Effector memory CD8-positive, alpha-beta T cell (primary cell): ENCODE results near the gene FGD4.
A peak's percentile ranks its signal among the peaks of the same experiment; 100 is the strongest.

Experiments
- ATAC-seq: fragments of 150-1000 bp; cut with Tn5 transposase; replicated peaks from 2 replicates; pipeline ENCODE4 v1.10.0; 2021; ENCODE audit warnings: mild to moderate bottlenecking, moderate library complexity
- DNase-seq, 3 experiments: peaks; one replicate each; pipeline ENCODE4 v3.0.0; 2021
- H3K27ac Mint-ChIP-seq, 2 donors: one replicate each; pipeline ENCODE4 v1.8.0; 2022; ENCODE audit warnings: mild to moderate bottlenecking in 2 of 2, mixed read lengths in 2 of 2, moderate library complexity in 2 of 2
- H3K27me3 Mint-ChIP-seq, 2 donors: one replicate each; pipeline ENCODE4 v1.8.0; 2022; ENCODE audit warnings: mixed read lengths in 2 of 2
- H3K36me3 Mint-ChIP-seq: one replicate; pipeline ENCODE4 v1.8.0; 2022; ENCODE audit warnings: mild to moderate bottlenecking, moderate library complexity, mixed read lengths; ENCODE audit not compliant: insufficient read depth
- H3K4me1 Mint-ChIP-seq, 2 donors: one replicate each; pipeline ENCODE4 v1.8.0; 2022; ENCODE audit warnings: low read depth in 2 of 2, mixed read lengths in 2 of 2
- H3K4me3 Mint-ChIP-seq, 2 donors: one replicate each; pipeline ENCODE4 v1.8.0; 2022; ENCODE audit warnings: mild to moderate bottlenecking in 2 of 2, mixed read lengths in 2 of 2, moderate library complexity in 2 of 2
- H3K9me3 Mint-ChIP-seq, 2 donors: one replicate each; pipeline ENCODE4 v1.8.0; 2022; ENCODE audit warnings: mixed read lengths in 2 of 2
- total RNA-seq, 9 experiments: gene quantifications; one replicate each; lab custom pipeline; 2026; lab: John Stamatoyannopoulos, UW

Gene FGD4
- 0 to 2.0 (median 0.26) reads per million in 9 experiments for total RNA-seq

GRCh38 chr12:32399370-32400113, at the start of gene FGD4:
Gene FGD4 (plus strand): TSS chr12:32399558.
- Mint-ChIP-seq H3K36me3 (no peaks in the 10 kb centered on the region), H3K27ac (no peak within 1 kb of the TSS), H3K4me3 (peak within 1 kb of the TSS; percentile 79 to 86), H3K9me3 (no peaks in the 10 kb centered on the region), H3K4me1 (peaks cover 0 to 7% of the 10 kb centered on the region in 2 donors), H3K27me3 (peaks cover 38 to 39% of the 10 kb centered on the region in 2 donors)
- ATAC-seq (peak; percentile 80), DNase-seq (peak; percentile 11 to 15 (median 13))

GRCh38 chr12:32353540-32353939, 45.8 kb upstream of the FGD4 start:
- no peaks in the 10 kb centered on the region for H3K27me3 Mint-ChIP-seq
- H3K36me3 Mint-ChIP-seq = no peaks in the 10 kb centered on the region
- H3K4me3 Mint-ChIP-seq = no peak overlapping the region

GRCh38 chr12:32357601-32358249, 41.6 kb upstream of the FGD4 start:
- no peaks in the 10 kb centered on the region for H3K4me1 Mint-ChIP-seq
- no peak for DNase-seq
- no peak overlapping the region for H3K4me3 Mint-ChIP-seq
- H3K27me3 Mint-ChIP-seq = no peaks in the 10 kb centered on the region
- H3K27ac Mint-ChIP-seq = no peak overlapping the region
- no peaks in the 10 kb centered on the region for H3K36me3 Mint-ChIP-seq
- ATAC-seq = no peak
- H3K9me3 Mint-ChIP-seq = no peaks in the 10 kb centered on the region

More at GRCh38 chr12:32353540-32353939, 45.8 kb upstream of the FGD4 start:
- no peaks in the 10 kb centered on the region for H3K9me3 Mint-ChIP-seq
- no peak for ATAC-seq
- no peaks in the 10 kb centered on the region for H3K4me1 Mint-ChIP-seq
- H3K27ac Mint-ChIP-seq = no peak overlapping the region
- DNase-seq = no peak

GRCh38 chr12:32360956-32361355, 38.4 kb upstream of the FGD4 start:
- Mint-ChIP-seq H3K27ac (no peak overlapping the region), H3K27me3 (no peaks in the 10 kb centered on the region), H3K36me3 (no peaks in the 10 kb centered on the region), H3K9me3 (no peaks in the 10 kb centered on the region), H3K4me1 (no peaks in the 10 kb centered on the region), H3K4me3 (no peak overlapping the region)
- DNase-seq (no peak), ATAC-seq (no peak)

- ATAC-seq (no peak), DNase-seq (no peak)
- Mint-ChIP-seq H3K4me1 (no peaks in the 10 kb centered on the region), H3K27ac (no peak overlapping the region), H3K36me3 (no peaks in the 10 kb centered on the region), H3K27me3 (no peaks in the 10 kb centered on the region), H3K9me3 (no peaks in the 10 kb centered on the region), H3K4me3 (no peak overlapping the region)
Measured at GRCh38 chr12:32362892-32363291, 36.5 kb upstream of the FGD4 start.

- ATAC-seq (peak; percentile 62), DNase-seq (peak; percentile 14 to 18 (median 17))
- no peak overlapping the region for H3K27ac Mint-ChIP-seq
- no peaks in the 10 kb centered on the region for H3K27me3 Mint-ChIP-seq
- H3K4me1 Mint-ChIP-seq = no peaks in the 10 kb centered on the region
- no peak overlapping the region for H3K4me3 Mint-ChIP-seq
- no peaks in the 10 kb centered on the region for H3K9me3 Mint-ChIP-seq
- peaks cover 3% of the 10 kb centered on the region for H3K36me3 Mint-ChIP-seq
Measured at GRCh38 chr12:32365473-32366064, 33.8 kb upstream of the FGD4 start.

DNA sequence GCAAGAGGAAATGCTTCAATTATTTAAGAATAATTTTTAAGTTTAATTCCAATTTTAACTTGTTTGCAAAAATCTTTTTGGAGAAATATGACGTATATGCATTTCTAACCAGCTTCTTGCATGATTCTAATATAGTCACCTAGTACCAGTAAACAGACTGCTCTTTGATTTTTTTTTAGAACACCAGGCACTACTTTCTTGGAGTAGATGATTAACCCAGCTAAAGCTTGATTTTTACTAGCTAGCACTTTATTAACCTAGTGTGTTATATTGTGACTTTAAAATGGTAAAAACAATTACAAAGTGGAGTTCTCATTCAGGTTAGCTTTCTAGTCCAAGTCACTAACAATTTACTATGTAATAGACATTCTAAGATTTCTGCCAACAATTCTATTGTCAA, 32.6 kb upstream of the FGD4 start:
- Mint-ChIP-seq H3K27ac (no peak overlapping the region), H3K4me3 (no peak overlapping the region), H3K27me3 (no peaks in the 10 kb centered on the region), H3K36me3 (peaks cover 3% of the 10 kb centered on the region), H3K9me3 (no peaks in the 10 kb centered on the region), H3K4me1 (no peaks in the 10 kb centered on the region)
- ATAC-seq (no peak), DNase-seq (no peak)

GRCh38 chr12:32367381-32367780, 32.0 kb upstream of the FGD4 start:
- Mint-ChIP-seq H3K27ac (no peak overlapping the region), H3K36me3 (peaks cover 3% of the 10 kb centered on the region), H3K9me3 (no peaks in the 10 kb centered on the region), H3K4me1 (no peaks in the 10 kb centered on the region), H3K4me3 (no peak overlapping the region), H3K27me3 (no peaks in the 10 kb centered on the region)
- DNase-seq (no peak), ATAC-seq (no peak)

GRCh38 chr12:32369202-32369601, 30.2 kb upstream of the FGD4 start:
- no peak for DNase-seq
- H3K27ac Mint-ChIP-seq = no peak overlapping the region
- H3K4me1 Mint-ChIP-seq = no peaks in the 10 kb centered on the region
- H3K9me3 Mint-ChIP-seq = no peaks in the 10 kb centered on the region
- peaks cover 3% of the 10 kb centered on the region for H3K36me3 Mint-ChIP-seq
- no peak overlapping the region for H3K4me3 Mint-ChIP-seq
- no peaks in the 10 kb centered on the region for H3K27me3 Mint-ChIP-seq
- ATAC-seq = no peak

- Mint-ChIP-seq H3K36me3 (no peaks in the 10 kb centered on the region), H3K27me3 (peaks cover 0 to 5% of the 10 kb centered on the region in 2 donors), H3K9me3 (no peaks in the 10 kb centered on the region), H3K4me3 (no peak overlapping the region), H3K4me1 (no peaks in the 10 kb centered on the region), H3K27ac (no peak overlapping the region)
- ATAC-seq (no peak), DNase-seq (no peak)
Measured at GRCh38 chr12:32377344-32378055, 21.9 kb upstream of the FGD4 start.

GRCh38 chr12:32379213-32379612, 20.1 kb upstream of the FGD4 start:
- Mint-ChIP-seq H3K9me3 (no peaks in the 10 kb centered on the region), H3K4me3 (no peak overlapping the region), H3K36me3 (no peaks in the 10 kb centered on the region), H3K27me3 (peaks cover 0 to 5% of the 10 kb centered on the region in 2 donors), H3K4me1 (no peaks in the 10 kb centered on the region), H3K27ac (no peak overlapping the region)
- DNase-seq = no peak
- ATAC-seq = no peak

DNA sequence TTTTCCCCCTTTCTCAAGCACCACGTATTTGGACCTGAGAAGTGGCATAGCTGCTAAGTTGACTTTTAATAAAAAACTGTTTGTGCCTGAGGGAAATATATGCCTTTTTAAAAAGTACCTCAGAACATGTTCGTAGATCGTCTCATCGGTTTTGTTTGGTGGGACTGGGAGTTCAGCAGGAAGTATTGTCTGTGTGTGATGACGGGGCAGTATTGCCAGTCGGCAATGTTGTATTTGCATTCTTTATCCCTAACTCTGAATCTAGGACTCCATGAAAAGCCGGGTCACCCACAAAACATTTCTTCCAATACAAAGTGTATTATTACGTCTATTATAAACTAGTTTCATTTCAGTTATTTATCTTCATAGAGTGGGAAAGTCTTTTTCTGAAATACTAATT, 19.7 kb upstream of the FGD4 start:
- H3K27me3 Mint-ChIP-seq = peaks cover 0 to 5% of the 10 kb centered on the region in 2 donors
- H3K27ac Mint-ChIP-seq = no peak overlapping the region
- no peaks in the 10 kb centered on the region for H3K36me3 Mint-ChIP-seq
- ATAC-seq = no peak
- H3K4me3 Mint-ChIP-seq = no peak overlapping the region
- DNase-seq = no peak
- H3K4me1 Mint-ChIP-seq = no peaks in the 10 kb centered on the region
- no peaks in the 10 kb centered on the region for H3K9me3 Mint-ChIP-seq

DNA sequence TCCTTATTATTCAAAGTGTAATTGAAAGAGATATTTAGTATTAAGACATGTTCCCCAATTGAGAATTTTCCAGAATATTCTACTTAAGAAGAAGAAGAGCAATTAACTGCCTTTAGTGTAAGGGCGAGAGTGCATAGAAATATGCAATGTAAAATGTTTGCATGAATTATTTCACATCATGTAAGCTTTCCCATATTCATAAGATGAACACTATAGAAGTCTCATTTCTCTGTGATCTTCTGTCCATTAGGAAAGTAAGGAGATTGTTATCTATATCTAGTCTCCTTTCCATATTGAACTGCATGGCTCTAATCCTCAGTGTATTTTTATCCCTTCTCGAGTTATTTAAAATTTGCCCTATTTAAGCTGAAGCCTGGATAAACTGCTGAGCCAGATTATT, 17.1 kb upstream of the FGD4 start:
- no peaks in the 10 kb centered on the region for H3K9me3 Mint-ChIP-seq
- ATAC-seq (no peak), DNase-seq (no peak)
- no peak overlapping the region for H3K27ac Mint-ChIP-seq
- peaks cover 0 to 5% of the 10 kb centered on the region in 2 donors for H3K27me3 Mint-ChIP-seq
- H3K4me3 Mint-ChIP-seq = no peak overlapping the region
- no peaks in the 10 kb centered on the region for H3K36me3 Mint-ChIP-seq
- no peaks in the 10 kb centered on the region for H3K4me1 Mint-ChIP-seq
